HepG2 (cell line): Measurements from ENCODE around the gene TJP2. TPM values are rescaled to one million over a fixed set of nuclear protein-coding genes. Genes with fewer than 3 reads are reported as not detected.
A peak's percentile ranks its signal among the peaks of the same experiment; 100 is the strongest.

ENCODE experiments used
- ATF3 ChIP-seq: sonication (generic); formaldehyde crosslinking; IDR thresholded peaks from 2 replicates; pipeline ENCODE4 v1.4.0; 2020; ENCODE audit warnings: missing genetic modification reagents
- ELF3 ChIP-seq: IDR thresholded peaks from 2 replicates; pipeline ENCODE4 v1.6.1; 2016; ENCODE audit warnings: missing genetic modification reagents, missing compliant biosample characterization
- GZF1 ChIP-seq: sonication (generic); formaldehyde crosslinking; IDR thresholded peaks from 2 replicates; pipeline ENCODE4 v1.5.1; 2020; ENCODE audit warnings: mild to moderate bottlenecking, missing genetic modification reagents
- KDM1A ChIP-seq: IDR thresholded peaks from 2 replicates; pipeline ENCODE4 v1.6.1; 2016; ENCODE audit warnings: missing compliant biosample characterization
- MNT ChIP-seq: fragments of 450-650 bp; IDR thresholded peaks from 2 replicates; pipeline ENCODE4 v1.6.1; 2016
- ZBTB14 ChIP-seq: sonication (generic); formaldehyde crosslinking; IDR thresholded peaks from 2 replicates; pipeline ENCODE4 v1.4.0; 2020; ENCODE audit warnings: missing genetic modification reagents
- ZBTB49 ChIP-seq: sonication (generic); formaldehyde crosslinking; IDR thresholded peaks from 2 replicates; pipeline ENCODE4 v1.4.0; 2020; ENCODE audit warnings: missing genetic modification reagents, borderline replicate concordance
- ZFAT ChIP-seq: sonication (generic); formaldehyde crosslinking; conservative IDR thresholded peaks from 2 replicates; pipeline ENCODE4 v1.8.1; 2023; ENCODE audit warnings: missing genetic modification reagents, inconsistent platforms
- ZKSCAN5 ChIP-seq: sonication (generic); formaldehyde crosslinking; IDR thresholded peaks from 2 replicates; pipeline ENCODE4 v1.5.1; 2020; ENCODE audit warnings: mild to moderate bottlenecking, missing genetic modification reagents
- ZNF281 ChIP-seq: sonication (generic); formaldehyde crosslinking; IDR thresholded peaks from 2 replicates; pipeline ENCODE4 v1.4.0; 2020; ENCODE audit warnings: missing genetic modification reagents, borderline replicate concordance
- ZNF30 ChIP-seq: sonication (generic); formaldehyde crosslinking; IDR thresholded peaks from 2 replicates; pipeline ENCODE4 v1.5.0; 2020; ENCODE audit warnings: mild to moderate bottlenecking, missing genetic modification reagents
- ZNF34 ChIP-seq: sonication (generic); formaldehyde crosslinking; IDR thresholded peaks from 2 replicates; pipeline ENCODE4 v1.4.0; 2020; ENCODE audit warnings: mild to moderate bottlenecking, missing genetic modification reagents, borderline replicate concordance
- ZNF687 ChIP-seq: sonication (generic); formaldehyde crosslinking; IDR thresholded peaks from 2 replicates; pipeline ENCODE4 v1.5.1; 2020; ENCODE audit warnings: mild to moderate bottlenecking, missing genetic modification reagents, moderate library complexity
- ZSCAN5A ChIP-seq: sonication (generic); formaldehyde crosslinking; IDR thresholded peaks from 2 replicates; pipeline ENCODE4 v1.8.0; 2022; ENCODE audit warnings: mild to moderate bottlenecking, missing genetic modification reagents, borderline replicate concordance
- polyA plus RNA-seq, 8 experiments: library from polyadenylated mRNA; depleted of rRNA in 3 of 8; stranded (reverse) in 7 of 8; unstranded in 1 of 8; fragments of >200 nt; fragmentation: Illumina TruSeq in 4 of 8; extraction: Trizol in 4 of 8; gene quantifications; 2 replicates each; pipeline versions ENCODE4 v1.2.1 to v1.2.3, GENCODE V29; 2011 to 2016; ENCODE audit warnings: low read depth in 4 of 8, missing spikeins in 1 of 8, mixed read lengths in 1 of 8; ENCODE audit not compliant: insufficient read depth in 1 of 8
- total RNA-seq, 5 experiments: library from RNA; depleted of rRNA; stranded (reverse); fragments of >200 nt; fragmentation: Illumina TruSeq; extraction: Trizol; gene quantifications; 2 replicates each; pipeline ENCODE4 v1.2.3, GENCODE V29; 2016; ENCODE audit warnings: low read depth in 1 of 5

TJP2 gene
- total and polyA plus RNA-seq, 2 of the 13 experiments (the other 11 are each of a cell fraction or from before 2014, with no cell fraction given), result 109 to 110 TPM

GRCh38 chr9:69190086-69190862 lies 16.2 kb downstream of the TJP2 start (continued):
- TF ChIP-seq ZBTB49 (no peak), ZSCAN5A (CRISPR knock-in tag) (no peak), MNT (no peak), ZNF687 (CRISPR knock-in tag) (0 out of 2 replicates have a peak, but pooled peaks have one; percentile 8), GZF1 (CRISPR knock-in tag) (no peak), ZNF30 (CRISPR knock-in tag) (no peak), ATF3 (no peak), ZKSCAN5 (no peak), ZNF281 (CRISPR knock-in tag) (no peak), ZBTB14 (CRISPR knock-in tag) (no peak), ZNF34 (CRISPR knock-in tag) (no peak), ELF3 (no peak), KDM1A (CRISPR knock-in tag) (no peak), ZFAT (CRISPR knock-in tag) (no peak)
